ENCODE data around the gene CALM3. TPM values are rescaled to one million over a fixed set of nuclear protein-coding genes. Genes with fewer than 3 reads are reported as not detected.

Gene CALM3
- total and polyA plus RNA-seq, 2 of the 13 experiments (the other 11 are each of a cell fraction or from before 2014, with no cell fraction given): 239 to 258 TPM

DNA sequence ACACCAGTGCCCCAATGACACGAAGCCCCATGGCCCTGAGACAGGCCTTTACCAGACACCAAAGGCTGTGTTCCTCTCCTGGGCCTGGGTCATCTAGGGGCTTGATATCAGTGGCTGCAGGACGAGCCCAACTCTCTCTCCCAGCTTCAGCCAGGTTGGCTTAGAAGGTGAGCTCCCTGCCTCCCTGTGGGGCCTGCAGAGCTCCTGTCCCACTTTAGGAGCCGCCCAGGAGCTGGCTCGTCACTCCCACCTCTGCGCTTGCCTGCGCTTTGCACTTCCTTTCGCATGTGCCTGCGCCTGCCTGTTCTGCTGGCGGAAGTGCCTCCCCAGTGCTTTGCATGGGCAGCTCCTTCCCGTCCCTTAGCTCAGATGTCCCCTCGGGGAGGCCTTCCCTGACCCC lies 4.9 kb downstream of the CALM3 start:
- ChIA-PET POLR2A (no interaction called here), CTCF (ENCODE audit: low intra/inter-chr PET ratio, low total read pairs) (no interaction called here)
- peaks cover 30% of the 10 kb centered on the region for H3K4me1 ChIP-seq (ENCODE audit: insufficient read depth, low read length)
- ATAC-seq (no peak), FAIRE-seq (no peak), DNase-seq (ENCODE audit: low spot score) (no peak)
- BruUV-seq (replicated peaks): no TSS peak
- peaks cover 40% of the 10 kb centered on the region for H3K79me2 ChIP-seq (ENCODE audit: insufficient read depth, low read length)
- peaks cover 30 to 55% of the 10 kb centered on the region in 2 experiments; a peak in 4 of 5 replicates for H3K36me3 ChIP-seq (replicated peaks in 1 of 2; ENCODE audit: control insufficient read depth in 1 of 2, insufficient read depth in 2 of 2, low read length in 2 of 2)
- H2AFZ ChIP-seq (ENCODE audit: low read length): no peak overlapping the region
- H3K27ac ChIP-seq (ENCODE audit: extremely low read length, insufficient read depth, low read length): no peak overlapping the region
- no peak for TF ChIP-seq PHF8 (CRISPR knock-in tag; IDR thresholded peaks at IDR 0.05)
- TF ChIP-seq, protein P1, sequence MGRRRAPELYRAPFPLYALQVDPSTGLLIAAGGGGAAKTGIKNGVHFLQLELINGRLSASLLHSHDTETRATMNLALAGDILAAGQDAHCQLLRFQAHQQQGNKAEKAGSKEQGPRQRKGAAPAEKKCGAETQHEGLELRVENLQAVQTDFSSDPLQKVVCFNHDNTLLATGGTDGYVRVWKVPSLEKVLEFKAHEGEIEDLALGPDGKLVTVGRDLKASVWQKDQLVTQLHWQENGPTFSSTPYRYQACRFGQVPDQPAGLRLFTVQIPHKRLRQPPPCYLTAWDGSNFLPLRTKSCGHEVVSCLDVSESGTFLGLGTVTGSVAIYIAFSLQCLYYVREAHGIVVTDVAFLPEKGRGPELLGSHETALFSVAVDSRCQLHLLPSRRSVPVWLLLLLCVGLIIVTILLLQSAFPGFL (CRISPR knock-in tag; IDR thresholded peaks at IDR 0.05): no peak
- TF ChIP-seq, protein P2, sequence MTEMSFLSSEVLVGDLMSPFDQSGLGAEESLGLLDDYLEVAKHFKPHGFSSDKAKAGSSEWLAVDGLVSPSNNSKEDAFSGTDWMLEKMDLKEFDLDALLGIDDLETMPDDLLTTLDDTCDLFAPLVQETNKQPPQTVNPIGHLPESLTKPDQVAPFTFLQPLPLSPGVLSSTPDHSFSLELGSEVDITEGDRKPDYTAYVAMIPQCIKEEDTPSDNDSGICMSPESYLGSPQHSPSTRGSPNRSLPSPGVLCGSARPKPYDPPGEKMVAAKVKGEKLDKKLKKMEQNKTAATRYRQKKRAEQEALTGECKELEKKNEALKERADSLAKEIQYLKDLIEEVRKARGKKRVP (CRISPR knock-in tag; IDR thresholded peaks at IDR 0.05): no peak
- no peak for TF ChIP-seq FOXA3 (CRISPR knock-in tag; IDR thresholded peaks at IDR 0.05)
- TF ChIP-seq, protein P3, sequence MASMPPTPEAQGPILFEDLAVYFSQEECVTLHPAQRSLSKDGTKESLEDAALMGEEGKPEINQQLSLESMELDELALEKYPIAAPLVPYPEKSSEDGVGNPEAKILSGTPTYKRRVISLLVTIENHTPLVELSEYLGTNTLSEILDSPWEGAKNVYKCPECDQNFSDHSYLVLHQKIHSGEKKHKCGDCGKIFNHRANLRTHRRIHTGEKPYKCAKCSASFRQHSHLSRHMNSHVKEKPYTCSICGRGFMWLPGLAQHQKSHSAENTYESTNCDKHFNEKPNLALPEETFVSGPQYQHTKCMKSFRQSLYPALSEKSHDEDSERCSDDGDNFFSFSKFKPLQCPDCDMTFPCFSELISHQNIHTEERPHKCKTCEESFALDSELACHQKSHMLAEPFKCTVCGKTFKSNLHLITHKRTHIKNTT (CRISPR knock-in tag; IDR thresholded peaks at IDR 0.05): no peak
- TF ChIP-seq SIX1 (CRISPR knock-in tag; IDR thresholded peaks at IDR 0.05; ENCODE audit: borderline replicate concordance): no peak
- TF ChIP-seq, protein P4, sequence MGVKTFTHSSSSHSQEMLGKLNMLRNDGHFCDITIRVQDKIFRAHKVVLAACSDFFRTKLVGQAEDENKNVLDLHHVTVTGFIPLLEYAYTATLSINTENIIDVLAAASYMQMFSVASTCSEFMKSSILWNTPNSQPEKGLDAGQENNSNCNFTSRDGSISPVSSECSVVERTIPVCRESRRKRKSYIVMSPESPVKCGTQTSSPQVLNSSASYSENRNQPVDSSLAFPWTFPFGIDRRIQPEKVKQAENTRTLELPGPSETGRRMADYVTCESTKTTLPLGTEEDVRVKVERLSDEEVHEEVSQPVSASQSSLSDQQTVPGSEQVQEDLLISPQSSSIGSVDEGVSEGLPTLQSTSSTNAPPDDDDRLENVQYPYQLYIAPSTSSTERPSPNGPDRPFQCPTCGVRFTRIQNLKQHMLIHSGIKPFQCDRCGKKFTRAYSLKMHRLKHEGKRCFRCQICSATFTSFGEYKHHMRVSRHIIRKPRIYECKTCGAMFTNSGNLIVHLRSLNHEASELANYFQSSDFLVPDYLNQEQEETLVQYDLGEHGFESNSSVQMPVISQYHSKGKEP (CRISPR knock-in tag; IDR thresholded peaks at IDR 0.05): no peak
- TF ChIP-seq, protein P5, sequence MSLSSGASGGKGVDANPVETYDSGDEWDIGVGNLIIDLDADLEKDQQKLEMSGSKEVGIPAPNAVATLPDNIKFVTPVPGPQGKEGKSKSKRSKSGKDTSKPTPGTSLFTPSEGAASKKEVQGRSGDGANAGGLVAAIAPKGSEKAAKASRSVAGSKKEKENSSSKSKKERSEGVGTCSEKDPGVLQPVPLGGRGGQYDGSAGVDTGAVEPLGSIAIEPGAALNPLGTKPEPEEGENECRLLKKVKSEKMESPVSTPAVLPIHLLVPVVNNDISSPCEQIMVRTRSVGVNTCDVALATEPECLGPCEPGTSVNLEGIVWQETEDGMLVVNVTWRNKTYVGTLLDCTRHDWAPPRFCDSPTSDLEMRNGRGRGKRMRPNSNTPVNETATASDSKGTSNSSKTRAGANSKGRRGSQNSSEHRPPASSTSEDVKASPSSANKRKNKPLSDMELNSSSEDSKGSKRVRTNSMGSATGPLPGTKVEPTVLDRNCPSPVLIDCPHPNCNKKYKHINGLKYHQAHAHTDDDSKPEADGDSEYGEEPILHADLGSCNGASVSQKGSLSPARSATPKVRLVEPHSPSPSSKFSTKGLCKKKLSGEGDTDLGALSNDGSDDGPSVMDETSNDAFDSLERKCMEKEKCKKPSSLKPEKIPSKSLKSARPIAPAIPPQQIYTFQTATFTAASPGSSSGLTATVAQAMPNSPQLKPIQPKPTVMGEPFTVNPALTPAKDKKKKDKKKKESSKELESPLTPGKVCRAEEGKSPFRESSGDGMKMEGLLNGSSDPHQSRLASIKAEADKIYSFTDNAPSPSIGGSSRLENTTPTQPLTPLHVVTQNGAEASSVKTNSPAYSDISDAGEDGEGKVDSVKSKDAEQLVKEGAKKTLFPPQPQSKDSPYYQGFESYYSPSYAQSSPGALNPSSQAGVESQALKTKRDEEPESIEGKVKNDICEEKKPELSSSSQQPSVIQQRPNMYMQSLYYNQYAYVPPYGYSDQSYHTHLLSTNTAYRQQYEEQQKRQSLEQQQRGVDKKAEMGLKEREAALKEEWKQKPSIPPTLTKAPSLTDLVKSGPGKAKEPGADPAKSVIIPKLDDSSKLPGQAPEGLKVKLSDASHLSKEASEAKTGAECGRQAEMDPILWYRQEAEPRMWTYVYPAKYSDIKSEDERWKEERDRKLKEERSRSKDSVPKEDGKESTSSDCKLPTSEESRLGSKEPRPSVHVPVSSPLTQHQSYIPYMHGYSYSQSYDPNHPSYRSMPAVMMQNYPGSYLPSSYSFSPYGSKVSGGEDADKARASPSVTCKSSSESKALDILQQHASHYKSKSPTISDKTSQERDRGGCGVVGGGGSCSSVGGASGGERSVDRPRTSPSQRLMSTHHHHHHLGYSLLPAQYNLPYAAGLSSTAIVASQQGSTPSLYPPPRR (CRISPR knock-in tag; IDR thresholded peaks at IDR 0.05; ENCODE audit: borderline replicate concordance): no peak
- TF ChIP-seq ZSCAN31 (CRISPR knock-in tag; IDR thresholded peaks at IDR 0.05; ENCODE audit: low read depth): no peak
- TF ChIP-seq ELF4 (CRISPR knock-in tag; IDR thresholded peaks at IDR 0.05; ENCODE audit: borderline replicate concordance): no peak
- intact Hi-C loops (cut with micrococcal nuclease; ENCODE audit: unreplicated experiment) (no loop called here), in situ Hi-C loops (cut with HindIII; ENCODE audit: extremely low pct_ligation_motif_present, low pct_unique_long_range_greater_than_20kb) (no loop called here)
- H3K27me3 ChIP-seq (ENCODE audit: control insufficient read depth in 1 of 2, insufficient read depth in 2 of 2, low read length in 2 of 2): no peaks in the 10 kb centered on the region; a peak in 1 of 5 replicates
- no peaks in the 10 kb centered on the region for H3K9me3 ChIP-seq (ENCODE audit: low read length)
- peaks cover 15% of the 10 kb centered on the region; the same call in 1 of the 2 replicates for H4K20me1 ChIP-seq (ENCODE audit: insufficient read depth, low read length)
- no peak overlapping the region for H3K9ac ChIP-seq (ENCODE audit: insufficient read depth, low read depth, low read length)
- H3K4me2 ChIP-seq (ENCODE audit: low read depth, low read length): no peak overlapping the region
- 98% methylated on average over 10 of the region's 11 CpGs for WGBS (ENCODE audit: low lambda C conversion rate)
- H3K4me3 ChIP-seq (replicated peaks in 1 of 3; ENCODE audit: insufficient read depth in 1 of 3, low read depth in 2 of 3, low read length in 3 of 3): no peak overlapping the region

All from HepG2 (cell line).